ENCODE measurements around the gene POLD2.

POLD2 gene

GRCh38 chr7:44086627-44087026 is 36.7 kb downstream of the POLD2 start:
- H3F3A ChIP-seq (ENCODE audit: low read depth), result peaks cover 3% of the 10 kb centered on the region; the same call in 1 of the 2 replicates

GRCh38 chr7:44085546-44085945 is 37.8 kb downstream of the POLD2 start:
- H3K4me1 ChIP-seq (ENCODE audit: insufficient read depth, low read length, poor library complexity, severe bottlenecking), result peaks cover 53% of the 10 kb centered on the region
- peaks cover 3% of the 10 kb centered on the region; the same call in 1 of the 2 replicates for H3F3A ChIP-seq (ENCODE audit: low read depth)

More at GRCh38 chr7:44086627-44087026, 36.7 kb downstream of the POLD2 start:
- Histone ChIP-seq H4K20me1 (ENCODE audit: insufficient read depth, low read length, poor library complexity, severe bottlenecking) (no peaks in the 10 kb centered on the region), H3K9me3 (ENCODE audit: insufficient read depth, low read depth, low read length) (no peaks in the 10 kb centered on the region), H3K79me2 (ENCODE audit: insufficient read depth, low read length) (peaks cover 5% of the 10 kb centered on the region), H3K27me3 (ENCODE audit: insufficient read depth, low read length, poor library complexity, severe bottlenecking) (no peaks in the 10 kb centered on the region), H2AFZ (ENCODE audit: low read length) (no peak overlapping the region), H3K9ac (ENCODE audit: low read depth, low read length, poor library complexity, severe bottlenecking) (no peak overlapping the region), H3K4me3 (ENCODE audit: low read length, poor library complexity, severe bottlenecking) (no peak overlapping the region), H3K36me3 (ENCODE audit: insufficient read depth, low read length) (no peaks in the 10 kb centered on the region), H3K9me2 (replicated peaks; ENCODE audit: low read depth, low read length) (no peaks in the 10 kb centered on the region), H3K4me2 (ENCODE audit: low read depth, low read length, poor library complexity, severe bottlenecking) (no peak overlapping the region), H3K4me1 (ENCODE audit: insufficient read depth, low read length, poor library complexity, severe bottlenecking) (peaks cover 43% of the 10 kb centered on the region)
- TF ChIP-seq EZH2phosphoT487 (IDR thresholded peaks at IDR 0.05; ENCODE audit: borderline replicate concordance) (no peak), CTCF (conservative IDR thresholded peaks at IDR 0.05; ENCODE audit: low read length) (no peak)

GRCh38 chr7:44084701-44085100 is 38.6 kb downstream of the POLD2 start:
- H3F3A ChIP-seq (ENCODE audit: low read depth), result peaks cover 3% of the 10 kb centered on the region; the same call in 1 of the 2 replicates
- no peaks in the 10 kb centered on the region for H3K9me2 ChIP-seq (replicated peaks; ENCODE audit: low read depth, low read length)
- no peaks in the 10 kb centered on the region for H3K27me3 ChIP-seq (ENCODE audit: insufficient read depth, low read length, poor library complexity, severe bottlenecking)
- no peak overlapping the region for H2AFZ ChIP-seq (ENCODE audit: low read length)
- H4K20me1 ChIP-seq (ENCODE audit: insufficient read depth, low read length, poor library complexity, severe bottlenecking), result peaks cover 9% of the 10 kb centered on the region
- no peaks in the 10 kb centered on the region for H3K36me3 ChIP-seq (ENCODE audit: insufficient read depth, low read length)
- H3K9me3 ChIP-seq (ENCODE audit: insufficient read depth, low read depth, low read length), result no peaks in the 10 kb centered on the region
- peaks cover 25% of the 10 kb centered on the region for H3K79me2 ChIP-seq (ENCODE audit: insufficient read depth, low read length)
- H3K4me1 ChIP-seq (ENCODE audit: insufficient read depth, low read length, poor library complexity, severe bottlenecking), result peaks cover 61% of the 10 kb centered on the region
- H3K4me2 ChIP-seq (ENCODE audit: low read depth, low read length, poor library complexity, severe bottlenecking), result no peak overlapping the region
- TF ChIP-seq EZH2phosphoT487 (IDR thresholded peaks at IDR 0.05; ENCODE audit: borderline replicate concordance), result no peak
- TF ChIP-seq CTCF (conservative IDR thresholded peaks at IDR 0.05; ENCODE audit: low read length), result no peak
- peak overlapping the region; percentile 34 for H3K9ac ChIP-seq (ENCODE audit: low read depth, low read length, poor library complexity, severe bottlenecking)
- no peak overlapping the region for H3K4me3 ChIP-seq (ENCODE audit: low read length, poor library complexity, severe bottlenecking)

More at GRCh38 chr7:44085546-44085945, 37.8 kb downstream of the POLD2 start:
- Histone ChIP-seq H3K9ac (ENCODE audit: low read depth, low read length, poor library complexity, severe bottlenecking) (no peak overlapping the region), H2AFZ (ENCODE audit: low read length) (no peak overlapping the region), H3K4me3 (ENCODE audit: low read length, poor library complexity, severe bottlenecking) (no peak overlapping the region), H3K36me3 (ENCODE audit: insufficient read depth, low read length) (no peaks in the 10 kb centered on the region), H3K9me2 (replicated peaks; ENCODE audit: low read depth, low read length) (no peaks in the 10 kb centered on the region), H3K4me2 (ENCODE audit: low read depth, low read length, poor library complexity, severe bottlenecking) (no peak overlapping the region), H3K9me3 (ENCODE audit: insufficient read depth, low read depth, low read length) (no peaks in the 10 kb centered on the region), H3K79me2 (ENCODE audit: insufficient read depth, low read length) (peaks cover 16% of the 10 kb centered on the region), H3K27me3 (ENCODE audit: insufficient read depth, low read length, poor library complexity, severe bottlenecking) (no peaks in the 10 kb centered on the region), H4K20me1 (ENCODE audit: insufficient read depth, low read length, poor library complexity, severe bottlenecking) (peaks cover 7% of the 10 kb centered on the region)
- TF ChIP-seq CTCF (conservative IDR thresholded peaks at IDR 0.05; ENCODE audit: low read length) (peak; percentile 72), EZH2phosphoT487 (IDR thresholded peaks at IDR 0.05; ENCODE audit: borderline replicate concordance) (no peak)

Measured in Loucy (cell line).